ENCODE measurements around the gene RNF115. TPM values are rescaled to one million over a fixed set of nuclear protein-coding genes. Genes with fewer than 3 reads are reported as not detected.

Gene RNF115
- total RNA-seq, 1 experiment from 2014 or later = 15.2 TPM

GRCh38 chr1:145710291-145711027 lies 113.4 kb downstream of the RNF115 start:
- Histone ChIP-seq H2AFZ (ENCODE audit: low read length) (no peak overlapping the region), H3K36me3 (ENCODE audit: low read depth, low read length) (no peaks in the 10 kb centered on the region), H3K9me2 (replicated peaks; ENCODE audit: low read length) (no peaks in the 10 kb centered on the region), H3K79me2 (ENCODE audit: low read length) (no peaks in the 10 kb centered on the region), H3F3A (ENCODE audit: low read length, unreplicated experiment) (no peaks in the 10 kb centered on the region), H3K27me3 (ENCODE audit: low read length) (no peaks in the 10 kb centered on the region), H3K4me3 (ENCODE audit: low read length) (no peak overlapping the region), H4K20me1 (ENCODE audit: low read length) (no peaks in the 10 kb centered on the region), H3K9me3 (ENCODE audit: low read length) (no peaks in the 10 kb centered on the region), H3K27ac (ENCODE audit: low read length) (no peak overlapping the region), H3K9ac (ENCODE audit: low read length) (no peak overlapping the region), H3K4me2 (ENCODE audit: low read length) (no peak overlapping the region), H3K4me1 (ENCODE audit: insufficient read depth, low read length) (peaks cover 28% of the 10 kb centered on the region)
- ATAC-seq (no peak), DNase-seq (no peak)
- BruUV-seq (replicated peaks) = no TSS peak
- intact Hi-C loops (cut with micrococcal nuclease) = no loop called here
- ChIA-PET POLR2A (ENCODE audit: unreplicated experiment) (no interaction called here), CTCF (no interaction called here)
- no peak for TF ChIP-seq EZH2 (IDR thresholded peaks at IDR 0.05; ENCODE audit: low read length, unreplicated experiment)
- no peak for TF ChIP-seq EZH2phosphoT487 (IDR thresholded peaks at IDR 0.05; ENCODE audit: borderline replicate concordance, low read length)
- TF ChIP-seq CTCF (conservative IDR thresholded peaks at IDR 0.05; ENCODE audit: low read depth, low read length) = no peak

GRCh38 chr1:145708063-145708462 lies 115.8 kb downstream of the RNF115 start:
- intact Hi-C loops (cut with micrococcal nuclease) = no loop called here
- H3K27me3 ChIP-seq (ENCODE audit: low read length) = no peaks in the 10 kb centered on the region
- H3K9ac ChIP-seq (ENCODE audit: low read length) = no peak overlapping the region
- no peak overlapping the region for H2AFZ ChIP-seq (ENCODE audit: low read length)
- no TSS peak for BruUV-seq (replicated peaks)
- peaks cover 31% of the 10 kb centered on the region for H3K4me1 ChIP-seq (ENCODE audit: insufficient read depth, low read length)
- H3K79me2 ChIP-seq (ENCODE audit: low read length) = no peaks in the 10 kb centered on the region
- no peak overlapping the region for H3K4me3 ChIP-seq (ENCODE audit: low read length)
- TF ChIP-seq CTCF (conservative IDR thresholded peaks at IDR 0.05; ENCODE audit: low read depth, low read length) = no peak
- TF ChIP-seq EZH2 (IDR thresholded peaks at IDR 0.05; ENCODE audit: low read length, unreplicated experiment) = no peak
- TF ChIP-seq EZH2phosphoT487 (IDR thresholded peaks at IDR 0.05; ENCODE audit: borderline replicate concordance, low read length) = no peak
- no peaks in the 10 kb centered on the region for H3K9me3 ChIP-seq (ENCODE audit: low read length)
- no peaks in the 10 kb centered on the region for H3F3A ChIP-seq (ENCODE audit: low read length, unreplicated experiment)
- peak overlapping the region; percentile 80; the same call in 1 of the 2 replicates for H3K27ac ChIP-seq (ENCODE audit: low read length)
- H3K4me2 ChIP-seq (ENCODE audit: low read length) = peak overlapping the region; percentile 60; the same call in 1 of the 2 replicates
- H3K9me2 ChIP-seq (replicated peaks; ENCODE audit: low read length) = no peaks in the 10 kb centered on the region
- no peaks in the 10 kb centered on the region for H4K20me1 ChIP-seq (ENCODE audit: low read length)
- ChIA-PET POLR2A (ENCODE audit: unreplicated experiment) (no interaction called here), CTCF (no interaction called here)
- H3K36me3 ChIP-seq (ENCODE audit: low read depth, low read length) = no peaks in the 10 kb centered on the region
- no peak for DNase-seq
- ATAC-seq = no peak

All from PC-3 (cell line).